H54 (cell line): Measurements from ENCODE around the gene ANKMY1.
A peak's percentile ranks its signal among the peaks of the same experiment; 100 is the strongest.

Source experiments
- DNase-seq: peaks from one replicate; pipeline ENCODE4 v3.0.0; 2011; ENCODE audit warnings: low spot score, mixed read lengths; ENCODE audit not compliant: insufficient read length
- FAIRE-seq: peaks from 3 replicates; lab custom pipeline; 2011; peaks lifted over from hg19 to GRCh38; lab: Jason Lieb, UNC
- POLR2A ChIP-seq: IDR thresholded peaks from 2 replicates; pipeline ENCODE4 v1.6.1; 2011; ENCODE audit warnings: low read depth, mild to moderate bottlenecking, low read length

The ANKMY1 gene

GRCh38 chr2:240557808-240558207, at the start of gene ANKMY1:
TSS of gene ANKMY1 (minus strand) at chr2:240557988. CDS start at chr2:240557335, 653 bp downstream.
- FAIRE-seq (no peak), DNase-seq (no peak)
- TF ChIP-seq POLR2A, result no peak

- DNase-seq (no peak), FAIRE-seq (no peak)
- no peak for TF ChIP-seq POLR2A
These were observed 48.3 kb upstream of the ANKMY1 start for GRCh38 chr2:240605867-240606743.

GRCh38 chr2:240604939-240605716, 47.3 kb upstream of the ANKMY1 start:
- TF ChIP-seq POLR2A, result no peak
- FAIRE-seq (no peak), DNase-seq (no peak)

GRCh38 chr2:240604291-240604938, 46.6 kb upstream of the ANKMY1 start:
- no peak for TF ChIP-seq POLR2A
- DNase-seq (peak; percentile 97), FAIRE-seq (no peak)

- TF ChIP-seq POLR2A, result no peak
- no peak for DNase-seq
These were observed 46.1 kb upstream of the ANKMY1 start for GRCh38 chr2:240603846-240604245.

GRCh38 chr2:240603081-240603835, 45.5 kb upstream of the ANKMY1 start:
- FAIRE-seq, result no peak
- DNase-seq, result no peak
- TF ChIP-seq POLR2A, result no peak

More at GRCh38 chr2:240603846-240604245, 46.1 kb upstream of the ANKMY1 start:
- no peak for FAIRE-seq

- TF ChIP-seq POLR2A, result no peak
- DNase-seq (no peak), FAIRE-seq (no peak)
These were observed 44.7 kb upstream of the ANKMY1 start for GRCh38 chr2:240602266-240603050.

GRCh38 chr2:240601831-240602160, 44.0 kb upstream of the ANKMY1 start:
- FAIRE-seq (no peak), DNase-seq (no peak)
- TF ChIP-seq POLR2A, result no peak

- TF ChIP-seq POLR2A, result no peak
- DNase-seq (no peak), FAIRE-seq (no peak)
These were observed 43.5 kb upstream of the ANKMY1 start for GRCh38 chr2:240601061-240601830.

GRCh38 chr2:240600451-240600961, 42.7 kb upstream of the ANKMY1 start:
- DNase-seq (no peak), FAIRE-seq (no peak)
- no peak for TF ChIP-seq POLR2A

- DNase-seq, result no peak
- FAIRE-seq, result no peak
- TF ChIP-seq POLR2A, result no peak
These were observed 41.4 kb upstream of the ANKMY1 start for GRCh38 chr2:240599141-240599583.
